ENCODE results near the gene SLC28A2.
A peak's percentile ranks its signal among the peaks of the same experiment; 100 is the strongest.
"Not testable (repeated sequence)": the region's sequence is repeated elsewhere in the genome, so short reads cannot be mapped to it uniquely, and the experiment has no call there.

Gene SLC28A2

DNA sequence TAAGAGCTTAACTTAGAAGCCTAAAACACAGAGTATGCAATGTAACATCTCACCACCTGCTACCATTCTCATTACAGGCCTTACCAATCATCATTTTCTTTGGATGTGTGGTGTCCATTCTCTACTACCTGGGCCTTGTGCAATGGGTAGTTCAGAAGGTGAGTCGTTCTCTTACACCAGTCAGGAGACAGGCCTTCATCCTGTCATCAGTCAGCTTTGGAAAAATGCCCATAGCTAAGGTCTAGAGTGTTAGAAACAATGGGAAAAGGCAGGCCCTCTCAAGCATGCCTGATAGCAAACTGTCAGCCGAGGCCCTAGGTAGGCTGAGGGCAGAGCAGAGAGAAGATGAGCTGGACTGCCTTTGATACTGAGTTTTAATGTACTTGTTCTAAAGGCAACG, 13.5 kb downstream of the SLC28A2 start:
- no peak for DNase-seq

DNA sequence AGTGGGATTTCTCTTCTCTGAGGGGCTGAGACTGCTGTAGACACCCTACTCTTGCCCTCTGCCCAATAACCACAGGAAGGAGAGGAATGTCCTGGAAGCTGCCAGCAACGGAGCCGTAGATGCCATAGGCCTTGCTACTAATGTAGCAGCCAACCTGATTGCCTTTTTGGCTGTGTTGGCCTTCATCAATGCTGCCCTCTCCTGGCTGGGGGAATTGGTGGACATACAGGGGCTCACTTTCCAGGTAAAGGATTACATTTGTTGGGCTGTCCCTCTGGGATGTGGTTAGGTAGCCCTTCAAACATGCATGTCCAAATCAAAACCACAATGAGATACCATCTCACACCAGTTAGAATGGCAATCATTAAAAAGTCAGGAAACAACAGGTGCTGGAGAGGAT, 16.1 kb downstream of the SLC28A2 start:
- no peak for DNase-seq

DNA sequence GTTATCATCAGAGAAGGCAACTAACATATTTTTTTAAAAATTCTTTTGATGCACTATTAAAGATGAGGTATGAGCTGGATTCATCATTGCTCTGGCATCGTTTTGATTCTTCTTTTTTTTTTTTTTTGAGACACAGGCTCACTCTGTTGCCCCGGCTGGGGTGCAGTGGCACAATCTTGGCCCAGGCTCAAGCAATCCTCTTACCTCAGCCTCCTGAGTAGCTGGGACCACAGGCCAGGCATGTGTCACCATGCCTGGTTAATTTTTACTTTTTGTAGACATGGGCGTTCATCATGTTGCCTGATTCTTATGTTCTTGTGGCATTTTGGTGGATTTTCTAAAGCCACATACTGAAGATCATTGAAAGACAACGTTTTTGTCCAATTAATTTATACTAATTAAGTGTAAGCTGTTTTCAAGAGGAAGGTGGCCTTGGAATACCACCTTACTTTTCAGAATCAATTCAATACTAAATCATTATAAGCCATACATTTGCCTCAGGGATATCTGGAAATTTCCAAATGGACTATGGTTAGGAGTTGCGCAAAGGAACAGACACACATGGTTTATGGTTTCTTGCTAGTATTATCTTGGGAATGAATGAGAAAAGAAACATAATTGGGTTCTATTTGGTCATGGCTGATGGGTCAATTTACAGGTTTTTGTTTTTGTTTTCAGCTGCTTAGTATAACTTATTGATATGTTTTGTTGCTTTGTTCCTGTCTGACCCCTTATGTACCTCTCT, 22.8 kb downstream of the SLC28A2 start:
- no peak for DNase-seq

DNA sequence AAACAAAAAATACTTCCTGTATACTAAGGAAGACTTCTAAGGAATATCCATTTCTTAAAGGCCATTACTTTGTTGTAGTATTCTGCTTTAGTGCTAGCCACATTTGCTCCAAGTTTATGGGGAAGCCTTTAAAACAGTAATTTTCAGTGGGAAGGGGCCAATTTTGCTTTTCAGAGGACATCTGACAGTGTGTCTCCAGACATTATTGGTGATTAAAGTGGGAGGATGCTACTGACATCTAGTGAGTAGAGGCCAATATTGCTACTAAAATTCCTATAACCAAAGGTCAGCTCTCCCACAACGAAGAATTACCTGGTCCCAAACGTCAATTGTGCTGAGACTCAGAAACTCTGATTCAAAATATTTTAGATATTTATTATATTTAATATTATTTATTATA, 24.8 kb downstream of the SLC28A2 start:
- DNase-seq, result no peak

DNA sequence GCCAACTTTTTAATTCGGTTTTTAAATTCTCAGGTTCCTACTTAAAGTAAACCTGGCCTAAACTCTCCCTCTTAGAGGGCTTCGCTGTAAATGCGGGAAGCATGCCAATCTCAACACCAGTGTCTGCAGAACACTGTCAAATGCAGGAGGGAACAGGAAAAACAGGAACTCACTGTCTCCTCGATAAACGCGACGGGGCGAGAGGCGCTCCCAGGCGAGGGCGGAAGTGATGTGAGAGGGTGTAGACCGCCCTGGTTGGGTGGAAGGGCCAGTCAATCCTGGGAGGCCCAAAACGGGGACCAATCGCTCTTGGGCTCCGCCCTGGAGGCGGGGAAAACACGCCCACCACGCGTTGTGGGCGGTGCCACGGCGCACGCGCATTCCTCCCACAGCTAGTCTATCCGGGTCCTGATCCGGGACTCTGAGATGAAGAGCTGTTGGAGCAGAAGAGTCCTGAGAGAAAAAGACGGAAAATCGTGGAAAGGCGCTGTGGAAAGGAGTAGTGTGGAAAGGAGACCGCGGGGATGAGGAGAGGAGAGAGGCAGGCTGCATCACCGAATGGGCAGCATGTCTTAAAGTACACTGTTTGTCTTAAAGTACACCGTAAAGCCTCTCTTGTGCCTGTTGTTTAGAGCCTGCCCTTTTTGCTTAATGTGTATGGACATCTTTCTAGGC, 27.1 kb downstream of the SLC28A2 start:
- peak; percentile 100 for DNase-seq

DNA sequence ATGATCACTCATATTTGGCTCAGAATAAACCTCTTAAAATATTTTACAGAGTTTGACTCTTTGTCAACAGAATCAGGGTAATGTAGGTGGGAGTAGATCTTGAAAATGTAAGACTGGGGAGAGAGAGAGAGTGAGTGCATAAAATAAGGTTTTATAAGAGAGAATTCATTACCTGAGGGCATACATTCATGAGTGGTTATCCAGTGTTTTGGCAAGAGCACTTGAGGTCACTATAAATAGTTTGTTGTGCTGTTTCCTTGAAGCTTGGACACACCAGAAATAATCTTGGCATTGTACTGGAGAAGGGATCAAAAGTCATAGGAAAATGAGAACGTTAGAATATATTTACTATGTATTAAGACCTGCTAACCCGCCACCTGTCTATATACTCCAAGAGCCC, 33.4 kb downstream of the SLC28A2 start:
- DNase-seq, result no peak

DNA sequence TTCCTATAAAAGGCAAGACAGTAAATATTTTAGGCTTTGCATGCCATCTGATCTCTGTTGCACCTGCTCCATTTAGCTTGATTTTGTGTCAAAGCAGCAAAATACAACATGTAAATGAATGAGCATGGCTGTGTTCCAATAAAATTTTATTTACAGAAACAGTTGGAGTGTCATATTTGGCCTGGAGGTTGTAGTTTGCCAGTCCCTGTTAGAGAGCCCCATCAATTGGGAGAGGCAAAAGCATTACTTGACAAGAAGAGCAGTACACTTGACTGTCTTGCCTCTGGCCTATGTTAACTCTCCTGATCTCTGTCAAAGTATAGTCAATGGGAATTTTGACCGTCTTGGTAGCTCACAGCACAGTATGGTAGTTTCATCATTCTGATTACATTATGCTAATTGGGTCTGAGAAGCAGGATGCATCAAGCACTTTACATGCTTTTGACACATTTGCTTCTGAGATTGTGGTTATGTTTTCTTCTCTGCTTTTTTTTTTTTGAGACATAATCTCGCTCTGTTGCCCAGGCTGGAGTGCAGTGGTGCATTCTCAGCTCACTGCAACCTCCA, 35.4 kb downstream of the SLC28A2 start:
- DNase-seq, result no peak

DNA sequence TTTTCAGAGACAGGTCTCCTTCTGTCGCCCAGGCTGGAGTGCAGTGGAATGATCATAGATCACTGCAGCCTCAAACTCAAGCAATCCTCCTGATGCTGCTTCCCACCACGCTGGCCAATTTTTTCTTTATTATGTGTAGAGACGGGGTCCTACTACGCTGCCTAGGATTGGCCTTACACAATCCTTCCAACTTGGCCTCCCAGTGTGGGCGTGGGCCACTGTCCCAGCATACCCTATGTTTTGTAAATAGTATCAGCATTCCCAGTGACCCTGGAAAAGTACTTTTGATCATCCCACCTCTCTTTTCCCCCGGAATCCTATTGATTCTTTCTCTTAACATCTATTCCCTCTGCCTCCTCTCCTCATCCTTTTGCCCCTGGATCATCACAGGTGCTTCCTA, 36.9 kb downstream of the SLC28A2 start:
- no peak for DNase-seq

DNA sequence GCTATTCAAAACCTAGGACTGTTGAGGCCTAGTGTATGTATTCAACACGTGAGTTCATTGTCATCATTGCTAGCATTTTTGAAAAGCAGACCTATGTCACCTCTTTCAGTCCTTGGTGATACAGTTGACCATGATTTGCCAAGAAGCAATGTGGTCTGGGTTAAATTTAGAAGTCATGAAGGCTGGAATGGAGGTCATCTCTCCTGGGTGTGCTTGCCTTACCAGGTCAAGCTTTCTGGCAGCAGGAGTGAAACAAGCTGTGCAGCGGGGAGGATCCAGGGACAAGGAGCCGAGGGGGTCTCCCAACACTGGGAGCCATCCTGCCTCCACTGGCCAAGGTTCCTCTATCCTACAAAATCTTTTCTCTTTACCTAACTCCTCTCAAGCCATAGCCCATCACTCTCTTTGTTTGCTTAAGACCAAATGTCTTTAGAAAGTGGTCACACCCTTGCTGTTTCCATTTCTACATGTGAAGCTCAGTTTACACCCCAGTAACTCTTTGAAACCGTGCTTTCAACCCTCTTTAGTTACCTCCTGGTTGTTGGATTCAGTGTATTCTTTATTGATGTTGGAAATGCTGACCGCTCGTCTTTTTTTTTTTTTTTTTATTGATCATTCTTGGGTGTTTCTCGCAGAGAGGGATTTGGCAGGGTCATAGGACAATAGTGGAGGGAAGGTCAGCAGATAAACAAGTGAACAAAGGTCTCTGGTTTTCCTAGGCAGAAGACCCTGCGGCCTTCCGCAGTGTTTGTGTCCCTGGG, 40.0 kb downstream of the SLC28A2 start:
- no peak for DNase-seq

DNA sequence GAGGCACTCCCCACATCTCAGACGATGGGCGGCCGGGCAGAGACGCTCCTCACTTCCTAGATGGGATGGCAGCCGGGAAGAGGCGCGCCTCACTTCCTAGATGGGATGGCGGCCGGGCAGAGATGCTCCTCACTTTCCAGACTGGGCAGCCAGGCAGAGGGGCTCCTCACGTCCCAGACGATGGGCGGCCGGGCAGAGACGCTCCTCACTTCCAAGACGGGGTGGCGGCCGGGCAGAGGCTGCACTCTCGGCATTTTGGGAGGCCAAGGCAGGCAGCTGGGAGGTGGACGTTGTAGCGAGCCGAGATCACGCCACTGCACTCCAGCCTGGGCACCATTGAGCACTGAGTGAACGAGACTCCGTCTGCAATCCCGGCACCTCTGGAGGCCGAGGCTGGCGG, 41.3 kb downstream of the SLC28A2 start:
- DNase-seq, result not testable (repeated sequence)

DNA sequence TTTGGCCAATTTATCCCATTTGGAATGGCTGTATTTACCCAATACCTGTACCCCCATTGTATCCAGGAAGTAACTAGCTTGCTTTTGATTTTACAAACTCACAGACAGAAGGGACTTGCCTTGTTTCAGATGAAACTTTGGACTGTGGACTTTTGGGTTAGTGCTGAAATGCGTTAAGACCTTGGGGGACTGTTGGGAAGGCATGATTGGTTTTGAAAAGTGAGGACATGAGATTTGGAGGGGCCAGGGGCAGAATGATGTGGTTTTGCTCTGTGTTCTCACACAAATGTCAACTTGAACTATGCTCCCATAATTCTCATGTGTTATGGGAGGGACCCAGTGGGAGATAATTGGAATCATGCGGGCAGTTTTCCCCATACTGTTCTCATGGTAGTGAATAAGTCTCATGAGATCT, 46.9 kb downstream of the SLC28A2 start:
- DNase-seq, result not testable (repeated sequence)

DNA sequence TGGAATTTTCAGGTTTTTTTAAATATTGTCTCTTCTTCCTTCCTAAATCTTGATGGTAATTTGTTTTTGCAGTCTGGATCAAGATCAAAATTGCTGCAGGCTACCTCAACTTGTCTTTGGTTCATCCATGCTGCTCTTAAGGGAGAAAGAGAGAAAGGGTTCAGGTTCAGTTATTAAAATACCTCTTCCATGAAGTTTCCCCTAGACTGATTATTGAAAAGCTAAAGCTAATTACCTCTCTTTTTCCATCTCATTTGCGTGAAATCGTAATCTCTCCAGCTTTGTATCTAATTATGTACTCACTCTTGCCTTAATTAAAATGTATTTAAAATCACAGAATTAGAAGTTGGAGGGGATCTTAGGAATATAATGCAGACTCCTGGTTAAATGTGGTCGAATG, 52.7 kb downstream of the SLC28A2 start:
- DNase-seq, result no peak

DNA sequence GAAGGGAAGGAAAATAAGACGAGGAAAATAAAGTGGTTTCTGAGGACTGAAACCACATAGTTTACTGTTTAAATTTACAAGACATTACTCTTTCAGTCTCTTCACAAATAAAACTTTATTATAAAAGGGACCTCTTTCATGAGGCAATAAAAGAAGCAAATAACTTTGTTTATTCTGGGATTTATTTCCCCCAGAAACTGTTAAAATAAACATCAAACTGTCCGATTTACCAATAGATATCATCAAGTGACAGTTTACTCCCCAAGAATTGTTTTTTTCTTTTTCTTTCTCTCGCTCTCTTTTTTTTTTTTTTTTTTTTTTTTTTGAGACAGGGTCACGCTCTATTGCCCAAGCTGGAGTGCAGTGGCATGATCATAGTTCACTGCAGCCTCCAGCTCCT, 54.1 kb downstream of the SLC28A2 start:
- no peak for DNase-seq

DNA sequence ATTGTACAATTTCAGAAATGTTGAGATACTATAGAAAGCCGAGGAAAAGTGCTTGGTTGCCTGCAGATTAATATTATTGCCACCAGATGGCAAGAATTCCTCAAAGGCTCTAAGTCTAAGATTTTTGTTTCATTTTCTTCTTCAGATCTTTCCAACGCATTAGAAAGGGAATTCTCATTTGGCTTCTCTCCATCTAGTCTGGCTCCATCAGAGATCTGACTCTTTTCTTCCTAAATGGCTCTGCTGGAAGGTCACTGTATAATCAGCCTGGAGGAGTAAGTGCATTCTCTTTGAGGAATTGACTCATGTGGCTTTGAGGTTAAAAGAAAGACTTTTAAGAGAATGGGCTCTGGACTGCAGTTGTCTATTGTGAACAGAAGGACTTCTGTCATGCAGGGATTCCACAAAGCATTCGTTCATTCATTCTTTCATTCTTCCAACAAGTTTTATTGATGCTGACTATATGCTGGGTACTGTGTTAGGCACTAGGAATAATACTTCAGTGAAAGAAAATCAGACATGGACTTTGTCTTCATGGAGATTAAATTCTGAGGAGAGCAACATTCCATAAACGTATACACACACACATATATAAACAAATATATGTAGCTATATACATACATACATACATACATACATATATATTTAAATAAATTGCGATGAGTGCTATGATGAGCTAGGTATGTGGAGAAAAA, 55.3 kb downstream of the SLC28A2 start:
- DNase-seq, result no peak

DNA sequence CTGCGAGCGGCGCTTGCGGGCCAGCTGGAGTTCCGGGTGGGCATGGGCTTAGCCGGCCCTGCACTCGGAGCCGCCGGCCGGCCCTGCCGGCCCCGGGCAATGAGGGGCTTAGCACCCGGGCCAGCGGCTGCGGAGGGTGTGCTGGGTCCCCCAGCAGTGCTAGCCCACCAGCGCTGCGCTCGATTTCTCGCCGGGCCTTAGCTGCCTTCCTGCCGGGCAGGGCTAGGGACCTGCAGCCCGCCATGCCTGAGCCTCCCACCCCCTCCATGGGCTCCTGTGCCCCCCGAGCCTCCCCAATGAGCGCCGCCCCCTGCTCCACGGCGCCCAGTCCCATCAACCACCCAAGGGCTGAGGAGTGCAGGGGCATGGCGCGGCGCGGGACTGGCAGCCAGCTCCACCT, 62.1 kb downstream of the SLC28A2 start:
- DNase-seq, result not testable (repeated sequence)

DNA sequence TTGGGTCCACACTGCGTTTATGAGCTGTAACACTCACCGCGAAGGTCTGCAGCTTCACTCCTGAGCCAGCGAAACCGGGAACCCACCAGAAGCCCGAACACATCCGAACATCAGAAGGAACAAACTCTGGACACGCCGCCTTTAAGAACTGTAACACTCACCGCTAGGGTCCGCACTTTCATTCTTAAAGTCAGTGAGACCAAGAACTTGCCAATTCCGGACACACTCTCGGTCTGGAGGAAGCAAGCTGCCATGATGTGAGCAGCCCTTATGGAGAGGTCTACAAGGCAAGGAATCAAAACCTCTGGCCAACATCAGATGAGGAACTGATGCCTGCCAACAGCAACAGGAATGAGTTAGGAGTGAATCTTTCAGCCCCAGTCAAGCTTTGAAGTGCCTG, 62.9 kb downstream of the SLC28A2 start:
- no peak for DNase-seq

DNA sequence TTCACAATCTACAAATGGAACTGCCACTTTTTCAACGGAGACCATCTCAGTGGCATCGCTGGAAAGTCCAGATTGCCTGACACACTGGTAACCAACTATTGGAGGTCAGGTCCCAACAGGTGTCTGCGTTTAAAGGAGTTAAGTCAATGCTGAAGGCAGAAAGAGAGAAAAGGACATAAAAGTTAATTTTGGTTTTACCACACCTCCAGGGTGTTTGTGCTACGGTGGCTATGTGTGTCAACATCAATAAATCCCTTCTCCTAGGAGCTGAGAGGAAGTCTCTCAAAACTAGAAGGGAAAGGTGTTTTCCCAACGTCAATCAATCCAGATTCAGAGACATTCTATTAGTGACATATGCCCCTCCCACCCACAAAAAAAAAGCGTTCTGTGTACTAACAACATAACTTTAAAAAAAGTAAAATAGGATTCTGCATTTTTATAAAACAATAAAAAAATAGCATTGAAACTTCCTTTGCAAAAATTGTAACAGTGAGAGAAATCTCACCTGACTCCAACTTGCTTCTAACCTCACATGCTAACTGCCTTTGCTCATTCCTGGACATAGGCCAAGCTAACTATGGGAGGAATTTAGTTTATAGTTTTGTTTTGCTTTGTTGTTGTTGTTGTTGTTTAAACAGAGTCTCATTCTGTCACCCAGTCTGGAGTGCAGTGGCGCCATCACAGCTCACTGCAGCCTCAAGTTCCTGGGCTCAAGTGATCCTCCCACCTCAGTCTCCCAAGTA, 67.6 kb downstream of the SLC28A2 start:
- no peak for DNase-seq

DNA sequence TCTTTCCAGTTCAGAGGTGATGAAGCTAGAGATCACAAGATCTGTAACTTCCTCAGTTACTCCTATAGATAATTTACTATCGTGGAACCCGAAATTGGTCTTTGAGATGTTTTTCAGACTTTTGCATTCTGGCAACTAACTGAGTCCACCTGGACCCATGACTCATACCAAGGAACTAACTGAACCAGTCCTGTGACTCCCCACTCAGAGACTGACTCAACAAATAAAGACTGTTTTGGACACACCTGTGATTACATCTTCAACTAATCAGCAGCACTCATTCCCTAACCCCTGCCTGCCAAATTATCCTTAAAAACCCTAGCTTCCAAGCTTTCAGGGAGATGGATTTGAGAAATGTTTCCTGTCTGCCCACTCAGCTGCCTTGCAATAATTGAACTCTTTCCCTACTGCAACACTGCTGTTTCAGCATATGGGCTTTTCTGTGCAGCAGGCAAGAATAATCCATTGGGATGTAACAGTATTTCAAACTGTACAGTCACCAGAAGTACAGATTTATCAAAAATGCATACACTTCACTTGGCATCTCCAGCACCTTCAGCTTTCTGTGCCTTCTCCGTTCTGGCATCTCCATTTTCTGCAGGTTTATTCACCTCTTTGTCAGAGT, 68.7 kb downstream of the SLC28A2 start:
- no peak for DNase-seq

DNA sequence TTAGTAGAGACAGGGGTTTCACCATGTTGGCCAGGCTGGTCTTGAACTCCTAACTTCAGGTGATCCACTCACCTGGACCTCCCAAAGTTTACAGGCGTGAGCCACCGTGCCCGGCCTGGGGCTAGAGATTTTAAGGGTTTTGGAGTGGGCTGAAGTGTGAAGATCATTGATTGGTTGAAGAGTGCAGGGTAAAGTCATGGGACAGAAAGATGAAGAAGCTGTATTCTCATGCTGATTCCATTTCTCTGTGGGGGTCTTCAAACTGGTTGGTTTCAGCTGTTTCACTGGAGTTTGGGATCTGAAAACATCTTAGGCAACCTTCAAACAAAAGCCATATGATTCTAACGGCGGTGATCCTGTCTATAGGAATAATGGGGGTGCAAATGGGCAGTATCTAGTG, 74.2 kb downstream of the SLC28A2 start:
- DNase-seq, result no peak

DNA sequence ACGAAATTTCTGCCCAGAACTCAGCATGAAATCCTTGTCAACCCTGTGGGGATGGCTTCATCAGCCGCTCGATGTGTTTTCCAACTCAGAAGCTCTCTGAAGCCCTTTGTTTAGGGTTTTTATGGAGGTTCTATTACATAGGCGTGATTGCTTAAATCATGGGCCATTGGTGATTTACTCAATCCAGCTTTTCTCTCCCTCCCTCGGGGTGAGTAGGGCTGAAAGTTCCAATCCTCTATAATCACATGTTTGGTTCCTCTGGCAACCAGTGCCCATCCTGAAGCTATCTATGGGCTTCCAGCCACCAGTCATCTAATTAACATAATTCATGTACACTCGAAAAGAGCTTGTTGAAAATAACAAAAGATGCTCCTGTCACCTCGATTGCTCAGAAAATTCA, 74.7 kb downstream of the SLC28A2 start:
- DNase-seq, result no peak
